HS-27A (cell line): ENCODE measurements around the gene CLIP2.
"Not testable (repeated sequence)": the region's sequence is repeated elsewhere in the genome, so short reads cannot be mapped to it uniquely, and the experiment has no call there.

Experiments
- DNase-seq: peaks from one replicate; pipeline ENCODE4 v3.0.0-alpha.2; 2012; ENCODE audit warnings: low read depth, missing footprints

The CLIP2 gene

DNA sequence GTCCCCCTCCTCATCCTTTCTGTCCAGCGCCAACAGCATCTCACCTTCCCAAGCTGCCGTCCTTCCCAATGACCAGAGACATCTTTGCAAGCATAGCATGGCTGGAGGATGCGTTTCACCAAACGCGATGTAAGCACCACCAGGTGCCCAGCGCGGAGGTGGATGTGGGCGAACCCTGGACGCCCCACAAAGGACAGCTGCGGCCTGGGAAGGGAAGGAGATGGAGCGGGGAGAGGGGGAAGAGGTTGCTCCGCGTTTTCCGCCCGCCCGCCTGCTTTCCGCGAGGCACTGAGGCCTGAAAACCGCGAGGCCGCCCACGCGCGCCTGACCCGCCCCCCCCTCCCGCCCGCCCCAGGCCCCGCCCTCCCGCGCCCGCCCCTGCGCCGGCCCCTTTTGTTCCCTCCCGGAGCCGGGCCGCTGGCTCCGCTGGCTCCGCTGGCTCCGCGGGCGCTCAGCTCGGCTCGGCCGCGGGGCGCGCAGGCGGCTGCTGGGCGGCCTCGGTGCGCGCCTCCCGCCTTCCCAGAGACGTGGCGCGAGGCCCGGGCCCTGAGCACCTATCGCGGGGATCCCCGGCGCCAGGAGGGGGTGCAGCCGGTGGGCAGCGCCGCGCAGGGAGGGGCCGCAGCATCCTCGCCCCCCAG lies at the start of gene CLIP2:
CLIP2 (plus strand) TSS at position 390 of the 641 bp plus-strand sequence. CDS start 28,140 bp downstream, outside the sequence.
- DNase-seq, result no peak

DNA sequence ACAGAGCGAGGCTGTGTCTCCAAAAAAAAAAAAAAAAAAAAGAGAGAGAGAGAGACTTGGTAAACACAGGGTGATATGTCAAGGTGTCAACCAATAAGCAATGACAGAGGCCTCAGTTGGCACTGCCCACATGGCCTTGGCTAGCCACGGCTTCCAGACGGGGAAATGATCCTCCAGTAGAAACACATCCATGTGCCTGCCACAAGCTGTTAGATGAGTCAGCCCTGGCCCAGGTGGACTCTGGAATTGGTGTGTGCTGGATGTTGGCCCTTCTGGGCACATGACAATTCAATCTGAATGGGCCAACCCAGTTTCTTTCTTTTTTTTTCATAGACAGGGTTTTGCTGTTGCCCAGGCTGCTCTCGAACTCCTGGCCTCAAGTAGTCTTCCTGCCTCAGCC lies 48.7 kb upstream of the CLIP2 start:
- DNase-seq, result no peak

- DNase-seq, result no peak
These were observed 47.1 kb upstream of the CLIP2 start for GRCh38 chr7:74242122-74242443.

DNA sequence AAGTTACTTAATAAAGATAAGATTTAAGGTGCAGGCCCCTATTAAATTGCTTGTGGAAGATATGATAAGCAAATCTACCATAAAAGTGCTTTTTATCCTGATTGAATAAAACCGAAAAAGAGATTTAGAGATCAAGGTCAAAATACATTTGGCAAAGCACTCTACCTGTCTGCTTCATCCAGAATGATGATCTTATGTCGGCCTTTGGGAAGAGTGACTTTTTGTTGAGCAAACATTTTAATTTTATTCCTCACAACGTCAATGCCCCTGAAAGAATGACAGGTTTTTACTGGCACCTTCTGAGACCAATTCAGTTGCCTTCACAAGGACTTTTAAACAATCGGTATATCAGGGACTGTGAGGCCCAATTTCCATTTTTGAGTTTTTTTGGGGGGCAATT lies 42.7 kb upstream of the CLIP2 start:
- no peak for DNase-seq

- no peak for DNase-seq
These were observed 41.1 kb upstream of the CLIP2 start for GRCh38 chr7:74248156-74248555.

GRCh38 chr7:74249058-74249457 lies 40.1 kb upstream of the CLIP2 start:
- not testable (repeated sequence) for DNase-seq

- DNase-seq, result no peak
These were observed 36.3 kb upstream of the CLIP2 start for GRCh38 chr7:74252893-74253292.

- DNase-seq, result no peak
These were observed 35.9 kb upstream of the CLIP2 start for GRCh38 chr7:74253331-74253730.

DNA sequence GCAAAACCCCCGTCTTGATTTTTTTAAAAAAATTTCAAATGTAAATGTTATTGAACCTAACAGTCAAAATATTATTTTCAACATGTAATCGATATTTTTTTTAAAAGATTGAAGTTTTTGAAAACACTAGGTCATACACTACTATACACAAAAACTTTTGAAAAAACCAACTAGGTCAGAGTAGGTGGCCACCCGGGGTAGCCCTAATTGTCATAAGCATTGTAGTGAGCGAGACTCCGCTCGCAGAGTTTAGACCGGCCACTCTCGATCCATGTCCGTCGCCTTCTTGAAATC lies 35.4 kb upstream of the CLIP2 start:
- no peak for DNase-seq

- peak; percentile 84 for DNase-seq
These were observed 34.9 kb upstream of the CLIP2 start, which contains the start of gene RFC2 for GRCh38 chr7:74254129-74254857. RFC2 (minus strand) TSS chr7:74254399; CDS start chr7:74254383, 16 bp downstream.

- no peak for DNase-seq
These were observed 34.3 kb upstream of the CLIP2 start for GRCh38 chr7:74254858-74255379.

- not testable (repeated sequence) for DNase-seq
These were observed 33.7 kb upstream of the CLIP2 start for GRCh38 chr7:74255461-74255860.

- DNase-seq, result no peak
These were observed 32.5 kb upstream of the CLIP2 start for GRCh38 chr7:74256491-74257408.

- DNase-seq, result no peak
These were observed 30.6 kb upstream of the CLIP2 start for GRCh38 chr7:74258639-74259038.

DNA sequence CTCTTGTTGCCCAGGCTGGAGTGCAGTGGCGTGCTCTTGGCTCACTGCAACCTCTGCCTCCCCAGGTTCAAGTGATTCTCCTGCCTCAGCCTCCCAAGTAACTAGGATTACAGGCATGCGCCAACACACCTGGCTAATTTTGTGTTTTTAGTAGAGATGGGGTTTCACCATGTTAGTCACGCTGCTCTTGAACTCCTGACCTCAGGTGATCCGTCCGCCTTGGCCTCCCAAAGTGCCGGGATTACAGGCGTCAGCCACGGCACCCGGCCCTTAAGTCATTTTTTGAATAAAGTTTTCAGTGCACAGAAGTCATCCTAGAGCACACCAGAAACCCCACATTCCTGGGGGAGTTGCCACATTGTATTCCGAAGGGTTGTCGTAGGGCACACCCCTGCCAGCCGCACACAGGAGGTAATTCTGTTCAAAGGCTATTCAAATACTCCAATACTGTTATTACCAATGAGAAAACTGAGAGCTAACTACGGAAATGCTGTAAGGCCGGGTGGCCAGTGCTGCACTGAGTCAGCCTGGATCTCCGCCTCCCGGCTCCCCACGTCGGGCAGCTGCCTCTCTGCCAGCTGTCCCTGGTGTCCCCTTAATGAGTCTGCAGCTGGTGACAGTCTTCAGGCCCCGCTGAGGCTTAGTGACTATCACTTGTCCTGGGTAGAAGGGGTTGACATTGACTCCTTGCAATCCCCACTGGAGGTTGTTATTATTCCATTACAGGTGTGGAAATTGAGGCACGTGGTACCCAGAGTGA lies 26.4 kb upstream of the CLIP2 start:
- no peak for DNase-seq

DNA sequence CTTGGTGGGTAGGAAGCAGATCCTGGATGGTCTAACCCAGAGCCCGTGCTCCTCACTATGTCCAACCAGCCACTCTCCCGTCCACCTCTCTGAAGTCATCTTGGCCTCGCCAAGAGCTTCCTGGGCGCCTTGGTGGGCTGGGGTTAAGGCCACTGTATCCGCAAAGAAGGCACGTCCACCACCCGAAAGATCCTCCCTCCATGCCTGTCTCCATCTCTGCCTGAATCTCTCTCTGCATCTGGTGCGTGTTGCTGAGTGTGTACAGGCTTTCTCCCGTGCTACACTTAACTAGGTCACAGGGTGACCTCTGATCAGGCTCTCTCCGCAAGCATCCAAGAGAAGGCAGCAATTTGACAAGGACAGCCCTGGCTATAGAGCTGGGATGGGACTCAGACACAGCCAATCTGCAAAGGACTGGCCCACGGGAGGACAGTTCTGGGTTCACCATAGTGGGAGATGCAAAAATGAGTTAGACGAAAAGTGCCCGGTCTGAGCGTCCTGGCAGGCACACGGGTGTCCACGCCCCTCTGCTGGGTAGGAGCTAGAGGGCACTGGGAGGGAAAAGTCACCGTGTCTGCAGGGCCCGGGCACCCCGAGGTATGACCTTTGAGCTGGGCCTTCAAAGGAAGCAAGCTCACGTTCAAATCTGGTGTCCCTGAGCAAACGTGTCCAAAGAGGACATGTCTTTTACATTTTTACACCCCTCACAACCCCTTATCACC lies 25.6 kb upstream of the CLIP2 start:
- DNase-seq, result no peak

DNA sequence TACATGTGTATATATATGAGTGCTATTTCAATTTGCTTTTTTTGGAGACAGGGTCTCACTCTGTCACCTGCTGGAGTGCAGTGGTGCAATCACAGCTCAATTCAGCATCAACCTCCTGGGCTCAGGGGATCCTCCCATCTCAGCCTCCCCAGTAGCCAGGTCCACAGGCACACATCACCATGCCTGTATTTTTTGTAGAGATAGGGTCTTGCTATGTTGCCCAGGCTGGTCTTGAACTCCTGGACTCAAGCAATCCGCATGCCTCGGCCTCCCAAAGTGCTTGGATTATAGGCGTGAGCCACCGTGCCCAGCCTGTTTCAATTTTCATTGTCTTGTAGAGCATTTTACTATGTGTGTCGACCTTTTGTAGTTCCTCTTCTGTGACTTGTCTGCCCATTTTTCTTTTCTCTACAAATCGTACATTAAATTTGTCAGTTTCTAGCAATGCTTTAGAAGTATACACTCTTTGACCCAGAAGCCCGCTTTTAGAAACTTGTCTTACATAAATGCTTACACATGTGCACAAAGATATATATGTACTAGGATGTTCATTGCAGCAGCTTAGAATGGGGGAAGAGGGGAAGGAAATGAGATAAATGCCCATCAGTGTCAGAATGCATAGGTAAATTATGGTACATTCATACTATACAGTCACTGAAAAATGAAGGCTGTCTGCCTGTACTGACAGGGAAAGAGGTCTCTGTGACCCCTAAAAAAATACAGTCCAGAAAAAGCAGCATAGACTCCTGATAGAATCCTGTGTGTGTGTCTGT lies 22.8 kb upstream of the CLIP2 start:
- DNase-seq, result no peak

- no peak for DNase-seq
These were observed 21.2 kb upstream of the CLIP2 start for GRCh38 chr7:74267756-74268565.

GRCh38 chr7:74269757-74270277 lies 19.4 kb upstream of the CLIP2 start:
- DNase-seq, result no peak
